K562 (cell line): Measurements from ENCODE around the gene DNMT1. TPM values are rescaled to one million over a fixed set of nuclear protein-coding genes. Genes with fewer than 3 reads are reported as not detected.
A peak's percentile ranks its signal among the peaks of the same experiment; 100 is the strongest.

Source experiments
- CAMTA2 ChIP-seq: fragments of 250-450 bp; sonication (Bioruptor Pico); conservative IDR thresholded peaks from 2 replicates; pipeline ENCODE4 v1.5.1; 2022
- CREB1 ChIP-seq, 2 experiments: sonication (generic) in 1 of 2; formaldehyde crosslinking in 1 of 2; IDR thresholded peaks; 2 replicates each; pipeline versions ENCODE4 v1.6.1 to v1.8.0; 2012 to 2022; ENCODE audit warnings: inconsistent platforms in 1 of 2, mild to moderate bottlenecking in 1 of 2, missing genetic modification reagents in 1 of 2, moderate library complexity in 1 of 2
- EHMT2 ChIP-seq: fragments of 450-650 bp; IDR thresholded peaks from 2 replicates; pipeline ENCODE4 v1.6.1; 2018; ENCODE audit warnings: antibody characterized with exemption
- ELF4 ChIP-seq: fragments of 450-650 bp; formaldehyde crosslinking; IDR thresholded peaks from 2 replicates; pipeline ENCODE4 v1.4.0; 2022; ENCODE audit warnings: missing genetic modification characterization
- FOXK2 ChIP-seq, 2 experiments: fragments of 450-650 bp; IDR thresholded peaks in 1 of 2; conservative IDR thresholded peaks in 1 of 2; 2 replicates each; pipeline ENCODE4 v1.6.1; 2016; ENCODE audit warnings: low read depth in 2 of 2, mild to moderate bottlenecking in 1 of 2
- FOXP1 ChIP-seq: sonication (generic); formaldehyde crosslinking; IDR thresholded peaks from 2 replicates; pipeline ENCODE4 v1.8.0; 2022; ENCODE audit warnings: mild to moderate bottlenecking, missing genetic modification reagents
- HNRNPLL ChIP-seq: fragments of 200-400 bp; formaldehyde crosslinking; IDR thresholded peaks from 2 replicates; pipeline ENCODE4 v1.6.1; 2017; ENCODE audit warnings: low read length, low read depth, mild to moderate bottlenecking; ENCODE audit not compliant: poor library complexity, severe bottlenecking
- JUNB ChIP-seq: fragments of 450-650 bp; formaldehyde crosslinking; conservative IDR thresholded peaks from 2 replicates; pipeline ENCODE4 v1.4.0; 2020; ENCODE audit warnings: mild to moderate bottlenecking
- MXI1 ChIP-seq: IDR thresholded peaks from 2 replicates; pipeline ENCODE4 v1.6.1; 2011; ENCODE audit warnings: low read depth, mild to moderate bottlenecking, improper control_type of control experiment, low read length
- NR0B1 ChIP-seq: fragments of 450-650 bp; IDR thresholded peaks from one replicate; pipeline ENCODE4 v1.6.1; 2018; ENCODE audit warnings: mild to moderate bottlenecking, moderate library complexity; ENCODE audit not compliant: partially characterized antibody
- PPARD ChIP-seq: fragments of 250-450 bp; sonication (Bioruptor Pico); IDR thresholded peaks from 2 replicates; pipeline ENCODE4 v1.8.0; 2022; ENCODE audit warnings: inconsistent platforms, mild to moderate bottlenecking, moderate library complexity
- RBM34 ChIP-seq: fragments of 200-400 bp; formaldehyde crosslinking; IDR thresholded peaks from 2 replicates; pipeline ENCODE4 v1.6.1; 2018; ENCODE audit warnings: low read length, borderline replicate concordance; ENCODE audit not compliant: insufficient read depth
- SRSF9 ChIP-seq: fragments of 200-400 bp; formaldehyde crosslinking; IDR thresholded peaks from 2 replicates; pipeline ENCODE4 v1.6.1; 2017; ENCODE audit warnings: low read depth, low read length, borderline replicate concordance
- TCF7 ChIP-seq: sonication (generic); IDR thresholded peaks from 2 replicates; pipeline ENCODE4 v1.6.1; 2016; ENCODE audit warnings: antibody characterized with exemption, borderline replicate concordance
- TGIF2 ChIP-seq: sonication (generic); formaldehyde crosslinking; IDR thresholded peaks from 2 replicates; pipeline ENCODE4 v1.8.1; 2022; ENCODE audit warnings: mild to moderate bottlenecking, missing genetic modification reagents, moderate library complexity
- ZNF143 ChIP-seq: sonication (generic); formaldehyde crosslinking; IDR thresholded peaks from 2 replicates; pipeline ENCODE4 v1.9.0; 2022; ENCODE audit warnings: mild to moderate bottlenecking, missing genetic modification reagents
- ZNF274 ChIP-seq: IDR thresholded peaks from 2 replicates; pipeline ENCODE4 v1.6.1; 2011; ENCODE audit warnings: low read depth, mild to moderate bottlenecking, low read length, moderate library complexity, borderline replicate concordance
- ZNF311 ChIP-seq: fragments of 250-450 bp; sonication (Bioruptor Pico); IDR thresholded peaks from 2 replicates; pipeline ENCODE4 v1.4.0; 2020; ENCODE audit warnings: mild to moderate bottlenecking, moderate library complexity
- ZNF444 ChIP-seq: fragments of 250-450 bp; sonication (Bioruptor Pico); IDR thresholded peaks from 2 replicates; pipeline ENCODE4 v1.4.0; 2020; ENCODE audit warnings: mild to moderate bottlenecking, moderate library complexity
- ZNF551 ChIP-seq: fragments of 250-450 bp; sonication (Bioruptor Pico); IDR thresholded peaks from 2 replicates; pipeline ENCODE4 v1.5.0; 2021; ENCODE audit warnings: mild to moderate bottlenecking, moderate library complexity
- ZNF644 ChIP-seq: fragments of 200-800 bp; sonication (Bioruptor generic); IDR thresholded peaks from 2 replicates; pipeline ENCODE4 v1.6.1; 2016; ENCODE audit warnings: low read depth, missing genetic modification characterization, missing compliant biosample characterization
- polyA plus RNA-seq, 8 experiments: library from polyadenylated mRNA; depleted of rRNA in 4 of 8; stranded (reverse) in 5 of 8; unstranded in 3 of 8; fragments of >200 nt; fragmentation: Nextera tagmentation in 2 of 8; fragmentation: Illumina TruSeq in 1 of 8; extraction: Ambion mirVana in 2 of 8; extraction: Trizol in 1 of 8; gene quantifications; 2 replicates each; pipeline versions ENCODE4 v1.2.1 to v1.2.3, GENCODE V29; 2011 to 2014; ENCODE audit warnings: inconsistent platforms in 1 of 8, missing spikeins in 1 of 8
- total RNA-seq, 7 experiments: library from RNA; depleted of rRNA in 6 of 7; stranded (reverse); fragments of >200 nt in 6 of 7; fragmentation: Illumina TruSeq in 2 of 7; extraction: Trizol in 2 of 7; gene quantifications; 2 replicates each; pipeline versions ENCODE4 v1.2.1 to v1.2.3, GENCODE V29; 2011 to 2021; ENCODE audit warnings: low replicate concordance in 1 of 7
- TF ChIP-seq, protein P1 (sequence below), 2 experiments: fragments of 450-650 bp; IDR thresholded peaks; 2 replicates each; pipeline ENCODE4 v1.6.1; 2018; ENCODE audit warnings: mild to moderate bottlenecking in 2 of 2, low read depth in 1 of 2; ENCODE audit not compliant: partially characterized antibody in 2 of 2
- TF ChIP-seq, protein P2 (sequence below): sonication (generic); formaldehyde crosslinking; IDR thresholded peaks from 2 replicates; pipeline ENCODE4 v1.8.0; 2023; ENCODE audit warnings: mild to moderate bottlenecking, missing genetic modification reagents

DNMT1 gene
- total and polyA plus RNA-seq, 9 of the 15 experiments (the other 6 are each of a cell fraction or from before 2014, with no cell fraction given) = 80.1 to 271 (median 121) TPM

- no peak for TF ChIP-seq ZNF644 (tag)
- no peak for TF ChIP-seq EHMT2
- TF ChIP-seq SRSF9 = no peak
- TF ChIP-seq JUNB (CRISPR knock-in tag) = no peak
- TF ChIP-seq, protein P1, sequence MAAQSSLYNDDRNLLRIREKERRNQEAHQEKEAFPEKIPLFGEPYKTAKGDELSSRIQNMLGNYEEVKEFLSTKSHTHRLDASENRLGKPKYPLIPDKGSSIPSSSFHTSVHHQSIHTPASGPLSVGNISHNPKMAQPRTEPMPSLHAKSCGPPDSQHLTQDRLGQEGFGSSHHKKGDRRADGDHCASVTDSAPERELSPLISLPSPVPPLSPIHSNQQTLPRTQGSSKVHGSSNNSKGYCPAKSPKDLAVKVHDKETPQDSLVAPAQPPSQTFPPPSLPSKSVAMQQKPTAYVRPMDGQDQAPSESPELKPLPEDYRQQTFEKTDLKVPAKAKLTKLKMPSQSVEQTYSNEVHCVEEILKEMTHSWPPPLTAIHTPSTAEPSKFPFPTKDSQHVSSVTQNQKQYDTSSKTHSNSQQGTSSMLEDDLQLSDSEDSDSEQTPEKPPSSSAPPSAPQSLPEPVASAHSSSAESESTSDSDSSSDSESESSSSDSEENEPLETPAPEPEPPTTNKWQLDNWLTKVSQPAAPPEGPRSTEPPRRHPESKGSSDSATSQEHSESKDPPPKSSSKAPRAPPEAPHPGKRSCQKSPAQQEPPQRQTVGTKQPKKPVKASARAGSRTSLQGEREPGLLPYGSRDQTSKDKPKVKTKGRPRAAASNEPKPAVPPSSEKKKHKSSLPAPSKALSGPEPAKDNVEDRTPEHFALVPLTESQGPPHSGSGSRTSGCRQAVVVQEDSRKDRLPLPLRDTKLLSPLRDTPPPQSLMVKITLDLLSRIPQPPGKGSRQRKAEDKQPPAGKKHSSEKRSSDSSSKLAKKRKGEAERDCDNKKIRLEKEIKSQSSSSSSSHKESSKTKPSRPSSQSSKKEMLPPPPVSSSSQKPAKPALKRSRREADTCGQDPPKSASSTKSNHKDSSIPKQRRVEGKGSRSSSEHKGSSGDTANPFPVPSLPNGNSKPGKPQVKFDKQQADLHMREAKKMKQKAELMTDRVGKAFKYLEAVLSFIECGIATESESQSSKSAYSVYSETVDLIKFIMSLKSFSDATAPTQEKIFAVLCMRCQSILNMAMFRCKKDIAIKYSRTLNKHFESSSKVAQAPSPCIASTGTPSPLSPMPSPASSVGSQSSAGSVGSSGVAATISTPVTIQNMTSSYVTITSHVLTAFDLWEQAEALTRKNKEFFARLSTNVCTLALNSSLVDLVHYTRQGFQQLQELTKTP (IDR thresholded peaks at IDR 0.05; ENCODE audit: low read depth in 1 of 2, partially characterized antibody in 2 of 2) = no peak
- no peak for TF ChIP-seq FOXP1
- TF ChIP-seq NR0B1 = no peak
- TF ChIP-seq ZNF444 (CRISPR knock-in tag) = no peak
- TF ChIP-seq ZNF143 = no peak
- peak; percentile 33 for TF ChIP-seq MXI1
- TF ChIP-seq FOXK2 (conservative IDR thresholded peaks at IDR 0.05 in 1 of 2, IDR thresholded peaks at IDR 0.05 in 1 of 2; ENCODE audit: low read depth in 2 of 2) = peak in 1 of 2 experiments; percentile 100; a peak in 2 of 4 replicates
- no peak for TF ChIP-seq TGIF2 (CRISPR knock-in tag)
- TF ChIP-seq HNRNPLL = peak; percentile 79
- 0 out of 2 replicates have a peak, but pooled peaks have one; percentile 25 for TF ChIP-seq ELF4 (CRISPR knock-in tag)
- no peak for TF ChIP-seq PPARD (CRISPR knock-in tag)
- no peak for TF ChIP-seq CAMTA2 (CRISPR knock-in tag)
- TF ChIP-seq ZNF274 = no peak
- no peak for TF ChIP-seq ZNF551 (CRISPR knock-in tag)
- no peak for TF ChIP-seq CREB1 (IDR thresholded peaks at IDR 0.05)
- peak; percentile 72; the same call in 1 of the 2 replicates for TF ChIP-seq CREB1 (CRISPR knock-in tag; IDR thresholded peaks at IDR 0.05)
- TF ChIP-seq RBM34 = no peak
- TF ChIP-seq, protein P2, sequence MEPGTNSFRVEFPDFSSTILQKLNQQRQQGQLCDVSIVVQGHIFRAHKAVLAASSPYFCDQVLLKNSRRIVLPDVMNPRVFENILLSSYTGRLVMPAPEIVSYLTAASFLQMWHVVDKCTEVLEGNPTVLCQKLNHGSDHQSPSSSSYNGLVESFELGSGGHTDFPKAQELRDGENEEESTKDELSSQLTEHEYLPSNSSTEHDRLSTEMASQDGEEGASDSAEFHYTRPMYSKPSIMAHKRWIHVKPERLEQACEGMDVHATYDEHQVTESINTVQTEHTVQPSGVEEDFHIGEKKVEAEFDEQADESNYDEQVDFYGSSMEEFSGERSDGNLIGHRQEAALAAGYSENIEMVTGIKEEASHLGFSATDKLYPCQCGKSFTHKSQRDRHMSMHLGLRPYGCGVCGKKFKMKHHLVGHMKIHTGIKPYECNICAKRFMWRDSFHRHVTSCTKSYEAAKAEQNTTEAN = no peak
- peak; percentile 65 for TF ChIP-seq TCF7
- no peak for TF ChIP-seq ZNF311
Observed at GRCh38 chr19:10194500-10195198, at the start of gene DNMT1 (continued).
